GM12878 (cell line): Measurements from ENCODE around the gene MGLL. TPM values are rescaled to one million over a fixed set of nuclear protein-coding genes. Genes with fewer than 3 reads are reported as not detected.

Source experiments
- ATAC-seq: fragments of 200-7000 bp; cut with Tn5 transposase; 3 replicates; pipeline ENCODE4 v1.9.1; 2020; ENCODE audit warnings: mild to moderate bottlenecking, moderate library complexity
- BruUV-seq: library from RNA; stranded (reverse); fragments of 400-500 nt; replicated peaks from 2 replicates; lab custom pipeline; 2021; lab: Mats Ljungman, UMichigan
- CTCF ChIA-PET: fragments of 300-600 bp; sonication (Branson Sonifier 250); formaldehyde crosslinking; extraction: SDS; loops from one replicate; lab custom pipeline; 2021; ENCODE audit warnings: inconsistent platforms; lab: Yijun Ruan, JAX
- POLR2A ChIA-PET: fragments of 350-600 bp; formaldehyde crosslinking; extraction: SDS; loops from one replicate; lab custom pipeline; 2021; ENCODE audit warnings: inconsistent platforms; lab: Charles Lee
- RAD21 ChIA-PET: fragments of 300-600 bp; sonication (Branson Sonifier 250); formaldehyde crosslinking; loops from one replicate; lab custom pipeline; 2023; ENCODE audit warnings: antibody characterized with exemption; ENCODE audit not compliant: unreplicated experiment; lab: Charles Lee
- SMC1A ChIA-PET: fragments of 300-600 bp; sonication (Branson Sonifier 250); formaldehyde crosslinking; loops from one replicate; lab custom pipeline; 2023; ENCODE audit not compliant: unreplicated experiment, uncharacterized antibody; lab: Charles Lee
- DNase-seq: peaks from one replicate; pipeline ENCODE4 v3.0.0-alpha.2; 2011; ENCODE audit warnings: low read depth, low spot score
- FAIRE-seq: peaks from 3 replicates; lab custom pipeline; 2011; peaks lifted over from hg19 to GRCh38; lab: Jason Lieb, UNC
- H2AFZ ChIP-seq: 2 replicates; pipeline ENCODE4 v1.6.0; 2011; ENCODE audit warnings: low read depth, low read length, control low read depth; ENCODE audit not compliant: control insufficient read depth
- H3K27ac ChIP-seq: 2 replicates; pipeline ENCODE4 v1.5.1; 2011; ENCODE audit warnings: control low read depth; ENCODE audit not compliant: control insufficient read depth, insufficient read depth
- H3K27me3 ChIP-seq, 2 experiments: replicated peaks in 1 of 2; 2 replicates each; pipeline versions ENCODE4 v1.6.0 to v1.6.1; 2011; ENCODE audit warnings: low read length in 1 of 2; ENCODE audit not compliant: control insufficient read depth in 2 of 2, insufficient read depth in 2 of 2
- H3K36me3 ChIP-seq, 2 experiments: 2 replicates each; pipeline ENCODE4 v1.5.1; 2011; ENCODE audit warnings: low read length in 1 of 2; ENCODE audit not compliant: control insufficient read depth in 2 of 2, insufficient read depth in 2 of 2
- H3K4me1 ChIP-seq: 2 replicates; pipeline ENCODE4 v1.6.1; 2011; ENCODE audit warnings: mild to moderate bottlenecking, low read length, moderate library complexity, mixed read lengths; ENCODE audit not compliant: control insufficient read depth, insufficient read depth
- H3K4me2 ChIP-seq: 2 replicates; pipeline ENCODE4 v1.6.0; 2011; ENCODE audit warnings: control low read depth; ENCODE audit not compliant: control insufficient read depth, insufficient read depth
- H3K4me3 ChIP-seq: fragments of 200-600 bp; sonication (generic); 2 replicates; pipeline ENCODE4 v1.5.1; 2016
- H3K79me2 ChIP-seq: 2 replicates; pipeline ENCODE4 v1.6.0; 2011; ENCODE audit warnings: low read length; ENCODE audit not compliant: control insufficient read depth, insufficient read depth
- H3K9ac ChIP-seq: 2 replicates; pipeline ENCODE4 v1.8.0; 2011; ENCODE audit warnings: low read length, control low read depth, mixed read lengths; ENCODE audit not compliant: control insufficient read depth, insufficient read depth
- H3K9me3 ChIP-seq: replicated peaks from 3 replicates; pipeline ENCODE4 v1.5.1; 2011; ENCODE audit warnings: mild to moderate bottlenecking, low read length; ENCODE audit not compliant: control insufficient read depth, insufficient read depth
- H4K20me1 ChIP-seq: 2 replicates; pipeline ENCODE4 v1.6.0; 2011; ENCODE audit not compliant: control insufficient read depth, insufficient read depth
- BMI1 ChIP-seq: fragments of 450-650 bp; IDR thresholded peaks from 2 replicates; pipeline ENCODE4 v1.6.1; 2016; ENCODE audit warnings: mild to moderate bottlenecking, moderate library complexity, borderline replicate concordance
- CBX5 ChIP-seq: sonication (generic); IDR thresholded peaks from 2 replicates; pipeline ENCODE4 v1.6.1; 2016; ENCODE audit warnings: low read depth, moderate library complexity, mild to moderate bottlenecking, inconsistent platforms
- E2F4 ChIP-seq: IDR thresholded peaks from 2 replicates; pipeline ENCODE4 v1.6.1; 2012; ENCODE audit warnings: low read depth, low read length, improper control_type of control experiment
- JUND ChIP-seq: IDR thresholded peaks from 2 replicates; pipeline ENCODE4 v1.6.1; 2012; ENCODE audit warnings: low read depth, mild to moderate bottlenecking, low read length, improper control_type of control experiment, moderate library complexity
- KAT2A ChIP-seq: conservative IDR thresholded peaks from 2 replicates; pipeline ENCODE4 v1.6.1; 2011; ENCODE audit warnings: low read depth, low read length; ENCODE audit not compliant: control insufficient read depth
- MYB ChIP-seq: fragments of 150-350 bp; IDR thresholded peaks from 2 replicates; pipeline ENCODE4 v1.6.1; 2014; ENCODE audit warnings: mild to moderate bottlenecking, low read depth, low read length, borderline replicate concordance
- STAT1 ChIP-seq: fragments of 450-650 bp; conservative IDR thresholded peaks from 2 replicates; pipeline ENCODE4 v1.6.1; 2014; ENCODE audit warnings: antibody characterized with exemption, mild to moderate bottlenecking
- TCF3 ChIP-seq: IDR thresholded peaks from 2 replicates; pipeline ENCODE4 v1.6.1; 2012; ENCODE audit warnings: low read depth, mild to moderate bottlenecking, low read length, borderline replicate concordance; ENCODE audit not compliant: insufficient read depth
- WRNIP1 ChIP-seq: IDR thresholded peaks from 2 replicates; pipeline ENCODE4 v1.6.1; 2011; ENCODE audit warnings: low read depth, low read length, improper control_type of control experiment, borderline replicate concordance
- WGBS: methylation state at CpG from one replicate; pipeline ENCODE4 v1.1.6; 2016; ENCODE audit warnings: low lambda C conversion rate; ENCODE audit not compliant: insufficient replicate concordance, insufficient coverage; ENCODE audit errors: missing lambda C conversion rate; 5-methylcytosine and 5-hydroxymethylcytosine counted together
- in situ Hi-C: fragments of 300-500 bp; cut with MboI; formaldehyde crosslinking; loops from 9 replicates; pipeline ENCODE4 v1.14.3; 2018; ENCODE audit warnings: mixed read lengths
- intact Hi-C: fragments of 100-400 bp; cut with micrococcal nuclease; formaldehyde crosslinking; loops from one replicate; pipeline ENCODE4 v1.14.2; 2022; ENCODE audit not compliant: unreplicated experiment
- polyA plus RNA-seq, 11 experiments: library from polyadenylated mRNA; depleted of rRNA in 4 of 11; unstranded in 6 of 11; stranded (reverse) in 5 of 11; fragments of >200 nt; fragmentation: Nextera tagmentation in 4 of 11; fragmentation: Illumina TruSeq in 1 of 11; extraction: Ambion mirVana in 4 of 11; extraction: Trizol in 1 of 11; gene quantifications; 1 replicate in 1 of 11; 2 replicates in 10 of 11; pipeline versions ENCODE4 v1.2.1 to v1.2.3, GENCODE V29; 2011 to 2016; ENCODE audit warnings: inconsistent platforms in 2 of 11, missing spikeins in 2 of 11, low read depth in 1 of 11
- total RNA-seq, 4 experiments: library from RNA; depleted of rRNA in 3 of 4; stranded (reverse); fragments of >200 nt in 3 of 4; fragmentation: Illumina TruSeq in 1 of 4; extraction: Trizol in 1 of 4; gene quantifications; 2 replicates each; pipeline versions ENCODE4 v1.2.1 to v1.2.3, GENCODE V29; 2013 to 2021
- TF ChIP-seq, protein P1 (sequence below): fragments of 450-650 bp; IDR thresholded peaks from 2 replicates; pipeline ENCODE4 v1.6.1; 2016; ENCODE audit warnings: mild to moderate bottlenecking, moderate library complexity, borderline replicate concordance
- TF ChIP-seq, protein P2 (sequence below): fragments of 150-350 bp; IDR thresholded peaks from 2 replicates; pipeline ENCODE4 v1.6.1; 2014; ENCODE audit warnings: mild to moderate bottlenecking, low read depth, low read length

Gene MGLL
- total and polyA plus RNA-seq, 10 of the 15 experiments (the other 5 are each of a cell fraction or from before 2014, with no cell fraction given): 44.9 to 177 (median 72.9) TPM

DNA sequence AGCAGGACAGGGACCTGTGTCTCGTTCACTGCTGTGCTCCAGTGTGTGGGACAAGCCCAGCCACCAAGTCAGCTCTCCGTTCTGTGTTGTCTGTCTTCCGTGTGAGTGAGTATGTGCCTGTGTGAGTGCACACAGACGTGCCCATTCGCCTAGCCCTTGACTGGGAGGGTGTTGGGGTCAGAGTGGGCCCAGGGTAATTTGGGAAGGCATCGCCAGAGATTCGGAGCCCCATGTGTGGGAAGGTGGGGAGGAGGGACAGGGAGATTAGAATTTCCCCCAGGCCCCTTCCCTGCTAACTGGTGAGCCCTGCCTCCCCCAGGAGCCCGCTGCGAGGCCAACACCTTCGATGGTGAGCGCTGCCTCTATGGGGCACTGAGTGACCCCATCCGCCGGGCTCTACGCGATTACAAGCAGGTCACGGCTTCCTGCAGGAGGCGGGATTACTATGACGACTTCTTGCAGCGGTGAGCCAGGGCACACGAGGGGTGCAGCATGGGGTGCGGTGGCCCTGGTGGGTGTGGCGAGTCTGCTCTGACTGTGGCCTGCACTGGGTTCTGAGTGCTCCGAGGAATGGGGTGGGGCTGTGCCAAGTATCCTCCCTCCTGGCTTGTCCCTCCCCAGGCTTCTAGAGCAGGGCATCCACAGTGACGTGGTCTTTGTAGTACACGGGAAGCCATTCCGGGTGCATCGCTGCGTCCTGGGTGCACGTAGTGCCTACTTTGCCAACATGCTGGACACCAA, 146.5 kb downstream of the MGLL start:
- no peak overlapping the region for H3K9ac ChIP-seq
- H3K36me3 ChIP-seq: no peaks in the 10 kb centered on the region
- WGBS: 87% methylated on average over 29 of the region's 29 CpGs
- RAD21 ChIA-PET: no interaction called here
- no peak for TF ChIP-seq WRNIP1
- no peak for TF ChIP-seq MYB
- TF ChIP-seq, protein P1, sequence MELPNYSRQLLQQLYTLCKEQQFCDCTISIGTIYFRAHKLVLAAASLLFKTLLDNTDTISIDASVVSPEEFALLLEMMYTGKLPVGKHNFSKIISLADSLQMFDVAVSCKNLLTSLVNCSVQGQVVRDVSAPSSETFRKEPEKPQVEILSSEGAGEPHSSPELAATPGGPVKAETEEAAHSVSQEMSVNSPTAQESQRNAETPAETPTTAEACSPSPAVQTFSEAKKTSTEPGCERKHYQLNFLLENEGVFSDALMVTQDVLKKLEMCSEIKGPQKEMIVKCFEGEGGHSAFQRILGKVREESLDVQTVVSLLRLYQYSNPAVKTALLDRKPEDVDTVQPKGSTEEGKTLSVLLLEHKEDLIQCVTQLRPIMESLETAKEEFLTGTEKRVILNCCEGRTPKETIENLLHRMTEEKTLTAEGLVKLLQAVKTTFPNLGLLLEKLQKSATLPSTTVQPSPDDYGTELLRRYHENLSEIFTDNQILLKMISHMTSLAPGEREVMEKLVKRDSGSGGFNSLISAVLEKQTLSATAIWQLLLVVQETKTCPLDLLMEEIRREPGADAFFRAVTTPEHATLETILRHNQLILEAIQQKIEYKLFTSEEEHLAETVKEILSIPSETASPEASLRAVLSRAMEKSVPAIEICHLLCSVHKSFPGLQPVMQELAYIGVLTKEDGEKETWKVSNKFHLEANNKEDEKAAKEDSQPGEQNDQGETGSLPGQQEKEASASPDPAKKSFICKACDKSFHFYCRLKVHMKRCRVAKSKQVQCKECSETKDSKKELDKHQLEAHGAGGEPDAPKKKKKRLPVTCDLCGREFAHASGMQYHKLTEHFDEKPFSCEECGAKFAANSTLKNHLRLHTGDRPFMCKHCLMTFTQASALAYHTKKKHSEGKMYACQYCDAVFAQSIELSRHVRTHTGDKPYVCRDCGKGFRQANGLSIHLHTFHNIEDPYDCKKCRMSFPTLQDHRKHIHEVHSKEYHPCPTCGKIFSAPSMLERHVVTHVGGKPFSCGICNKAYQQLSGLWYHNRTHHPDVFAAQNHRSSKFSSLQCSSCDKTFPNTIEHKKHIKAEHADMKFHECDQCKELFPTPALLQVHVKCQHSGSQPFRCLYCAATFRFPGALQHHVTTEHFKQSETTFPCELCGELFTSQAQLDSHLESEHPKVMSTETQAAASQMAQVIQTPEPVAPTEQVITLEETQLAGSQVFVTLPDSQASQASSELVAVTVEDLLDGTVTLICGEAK: no peak
- TF ChIP-seq KAT2A: no peak
- TF ChIP-seq STAT1: no peak
- TF ChIP-seq E2F4: no peak
- no peak for TF ChIP-seq TCF3
- TF ChIP-seq JUND: no peak
- no peak for TF ChIP-seq CBX5
- no peak for TF ChIP-seq BMI1
- TF ChIP-seq, protein P2, sequence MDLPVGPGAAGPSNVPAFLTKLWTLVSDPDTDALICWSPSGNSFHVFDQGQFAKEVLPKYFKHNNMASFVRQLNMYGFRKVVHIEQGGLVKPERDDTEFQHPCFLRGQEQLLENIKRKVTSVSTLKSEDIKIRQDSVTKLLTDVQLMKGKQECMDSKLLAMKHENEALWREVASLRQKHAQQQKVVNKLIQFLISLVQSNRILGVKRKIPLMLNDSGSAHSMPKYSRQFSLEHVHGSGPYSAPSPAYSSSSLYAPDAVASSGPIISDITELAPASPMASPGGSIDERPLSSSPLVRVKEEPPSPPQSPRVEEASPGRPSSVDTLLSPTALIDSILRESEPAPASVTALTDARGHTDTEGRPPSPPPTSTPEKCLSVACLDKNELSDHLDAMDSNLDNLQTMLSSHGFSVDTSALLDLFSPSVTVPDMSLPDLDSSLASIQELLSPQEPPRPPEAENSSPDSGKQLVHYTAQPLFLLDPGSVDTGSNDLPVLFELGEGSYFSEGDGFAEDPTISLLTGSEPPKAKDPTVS: no peak
- POLR2A ChIA-PET: no interaction called here
- no peak overlapping the region for H3K27ac ChIP-seq
- ATAC-seq (no peak), DNase-seq (no peak), FAIRE-seq (no peak)
- no peak overlapping the region for H2AFZ ChIP-seq
- SMC1A ChIA-PET: no interaction called here
- BruUV-seq: no TSS peak
- H3K4me3 ChIP-seq: no peak overlapping the region
- no peaks in the 10 kb centered on the region for H3K27me3 ChIP-seq
- no peaks in the 10 kb centered on the region for H3K9me3 ChIP-seq
- intact Hi-C loops (no loop called here), in situ Hi-C loops (no loop called here)
- CTCF ChIA-PET: no interaction called here
- H3K4me2 ChIP-seq: no peak overlapping the region
- no peaks in the 10 kb centered on the region for H4K20me1 ChIP-seq
- peaks cover 7% of the 10 kb centered on the region for H3K79me2 ChIP-seq
- H3K4me1 ChIP-seq: peaks cover 19% of the 10 kb centered on the region
